CD1c-positive myeloid dendritic cell (primary cell): ENCODE data around the gene GALNT16.
"Not testable (repeated sequence)": the region's sequence is repeated elsewhere in the genome, so short reads cannot be mapped to it uniquely, and the experiment has no call there.

Source experiments
- DNase-seq: peaks from one replicate; pipeline ENCODE4 v3.0.0-alpha.2; 2016; ENCODE audit errors: extremely low spot score

Gene GALNT16

DNA sequence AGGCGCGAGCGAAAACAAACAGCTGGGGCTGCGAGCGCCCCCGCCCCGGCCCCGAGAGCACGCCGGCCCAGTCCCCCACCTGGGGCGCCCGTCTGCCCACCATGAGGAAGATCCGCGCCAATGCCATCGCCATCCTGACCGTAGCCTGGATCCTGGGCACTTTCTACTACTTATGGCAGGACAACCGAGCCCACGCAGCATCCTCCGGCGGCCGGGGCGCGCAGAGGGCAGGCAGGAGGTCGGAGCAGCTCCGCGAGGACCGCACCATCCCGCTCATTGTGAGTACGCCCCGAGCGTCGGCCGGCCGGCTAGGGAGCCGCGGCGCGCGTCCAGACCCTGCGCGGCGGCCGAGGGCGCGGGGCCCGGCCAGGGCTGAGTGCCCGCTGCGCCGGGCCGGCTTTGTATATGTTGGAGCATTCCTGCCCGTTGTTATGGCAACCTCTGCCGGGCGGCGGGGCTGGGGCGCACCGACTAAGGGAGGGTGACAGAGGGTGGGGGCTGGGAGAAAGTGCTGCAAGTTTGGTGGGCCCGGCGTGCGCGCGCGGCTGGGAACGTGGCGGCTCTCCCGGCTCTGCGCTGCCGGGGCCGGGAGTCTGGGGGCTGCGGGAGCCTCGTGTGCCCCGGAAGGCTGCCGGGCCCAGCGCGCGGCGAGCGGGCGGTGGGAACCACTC lies 367 bp downstream of the GALNT16 start:
- no peak for DNase-seq

GRCh38 chr14:69260861-69261564 lies 1.1 kb downstream of the GALNT16 start:
- no peak for DNase-seq

DNA sequence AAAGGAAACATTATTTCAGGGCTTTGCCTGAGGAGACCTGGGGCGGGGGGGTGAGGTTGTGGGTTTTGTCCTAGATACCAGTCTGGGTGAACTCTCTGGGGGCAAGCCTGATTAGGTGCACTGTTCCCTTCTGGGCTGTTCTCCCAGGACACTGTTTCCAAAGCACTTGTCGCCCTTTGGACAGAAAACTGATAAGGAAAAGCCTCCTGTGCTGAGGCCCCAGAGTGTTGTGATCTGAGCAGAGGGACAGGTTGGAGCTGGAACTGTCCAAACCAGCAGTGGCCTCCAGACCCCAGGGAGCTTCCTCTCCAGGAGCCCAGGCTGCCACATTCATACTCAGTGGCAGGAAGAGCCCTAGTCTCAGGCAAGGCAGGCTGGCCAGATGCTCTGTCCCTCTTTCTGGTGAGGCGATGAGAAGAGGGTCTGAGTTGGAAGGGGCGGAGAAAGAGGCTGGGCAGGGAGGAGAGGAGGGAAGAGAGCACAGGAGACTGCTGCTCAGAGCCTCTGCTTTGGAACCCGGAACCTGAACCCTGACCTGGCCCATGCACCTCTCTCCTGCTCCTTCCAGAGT lies 1.9 kb downstream of the GALNT16 start:
- DNase-seq, result no peak

DNA sequence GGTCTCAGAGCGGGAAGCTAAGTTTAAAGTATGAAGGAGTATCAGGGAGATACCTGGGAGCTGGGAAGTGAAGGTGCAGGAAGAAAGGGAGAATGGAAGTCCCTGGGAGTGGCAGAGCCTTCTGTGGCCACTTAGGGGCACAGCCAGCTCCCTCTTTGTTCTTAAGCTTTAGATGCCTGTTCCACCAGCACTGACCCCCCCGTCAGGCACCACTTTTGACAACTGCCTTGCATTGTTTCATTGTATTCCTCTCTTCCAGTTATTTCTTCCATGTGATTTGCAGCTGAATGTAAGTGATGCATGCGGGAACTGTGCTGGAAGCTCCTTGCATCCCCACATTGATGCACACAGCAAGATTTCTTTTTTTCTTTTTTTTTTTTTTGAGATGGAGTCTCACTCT lies 2.6 kb downstream of the GALNT16 start:
- no peak for DNase-seq

- DNase-seq, result no peak
Measured at GRCh38 chr14:69263364-69263763, 3.4 kb downstream of the GALNT16 start.

- DNase-seq, result no peak
Measured at GRCh38 chr14:69263771-69264170, 3.8 kb downstream of the GALNT16 start.

- no peak for DNase-seq
Measured at GRCh38 chr14:69266572-69267345, 6.8 kb downstream of the GALNT16 start.

DNA sequence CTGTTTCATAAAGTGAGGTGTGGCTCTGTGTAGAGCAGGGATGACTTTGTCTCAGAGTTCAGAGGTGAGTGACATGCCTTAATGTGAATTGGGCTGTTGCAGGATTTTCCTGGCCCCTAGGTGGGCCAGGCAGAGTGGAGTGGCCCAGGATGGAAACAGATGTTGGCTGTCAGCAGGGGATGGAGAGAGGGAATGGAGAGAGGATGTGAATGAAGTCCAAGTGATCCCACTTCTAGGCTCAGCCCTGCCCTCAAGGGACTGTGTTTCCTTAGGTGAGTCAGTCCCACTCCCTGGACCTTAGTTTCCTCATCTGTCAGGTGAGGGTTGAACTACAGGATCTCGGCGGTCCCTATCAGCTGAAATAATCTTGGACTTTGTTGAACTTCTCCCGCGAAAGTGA lies 7.5 kb downstream of the GALNT16 start:
- no peak for DNase-seq

DNA sequence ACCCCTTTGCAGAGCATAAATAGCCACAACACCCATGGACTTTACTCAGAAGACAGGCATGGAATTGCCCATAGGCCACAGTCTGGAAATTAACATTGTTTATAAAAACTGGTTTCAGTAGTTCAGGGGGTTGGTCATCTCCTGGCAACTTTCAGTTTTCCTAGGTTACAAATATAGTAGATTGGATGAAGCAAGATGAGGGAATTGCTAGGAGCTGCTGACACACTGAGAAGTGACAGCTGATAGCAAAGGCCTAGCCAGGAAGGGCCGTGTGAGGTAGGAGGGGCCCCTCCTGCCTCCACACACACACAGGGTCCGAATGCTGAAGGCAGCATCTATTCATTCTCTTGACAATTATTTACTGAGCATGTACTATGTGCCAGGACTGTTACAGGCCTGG lies 8.3 kb downstream of the GALNT16 start:
- DNase-seq, result no peak

DNA sequence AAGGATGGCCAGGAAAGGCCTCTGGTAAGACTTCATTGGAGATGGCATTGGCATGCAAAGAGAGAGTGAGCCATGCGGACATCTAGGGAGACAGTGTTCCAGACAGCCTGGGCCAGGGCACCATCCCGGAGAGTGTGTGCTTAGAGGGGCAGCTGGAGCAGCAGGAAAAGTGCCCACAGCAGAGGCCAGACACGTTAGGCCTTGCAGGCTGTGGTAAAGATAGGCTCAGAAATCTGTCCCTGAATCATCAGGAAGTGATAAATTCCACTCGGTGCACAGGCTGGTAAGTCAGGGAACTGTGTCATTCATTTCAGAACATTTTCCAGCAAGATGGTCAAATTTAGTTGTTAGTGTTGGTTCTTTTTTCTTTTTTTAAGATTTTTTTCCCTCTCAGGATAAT lies 8.8 kb downstream of the GALNT16 start:
- no peak for DNase-seq

GRCh38 chr14:69269381-69269780 lies 9.4 kb downstream of the GALNT16 start:
- DNase-seq, result no peak

DNA sequence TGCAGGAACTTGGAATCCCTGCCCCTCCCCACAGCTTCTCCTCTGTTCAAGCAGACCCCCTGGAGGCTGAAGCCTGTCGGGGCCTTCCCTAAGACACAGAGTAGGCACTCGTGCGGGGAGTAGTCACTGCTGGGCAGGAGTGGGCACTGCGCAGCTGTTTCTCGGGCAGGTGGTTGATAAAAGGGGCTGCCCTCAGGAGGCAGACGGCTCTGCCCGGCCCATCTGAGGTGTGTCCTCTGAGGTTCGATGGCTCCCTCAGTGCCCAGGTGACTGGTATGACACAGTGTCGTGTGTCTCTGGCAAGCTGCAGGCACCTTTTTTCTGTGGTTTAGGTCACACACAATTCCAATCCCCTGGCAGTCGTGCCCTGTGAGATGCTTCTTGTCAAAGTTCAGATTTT lies 10.1 kb downstream of the GALNT16 start:
- DNase-seq, result no peak

DNA sequence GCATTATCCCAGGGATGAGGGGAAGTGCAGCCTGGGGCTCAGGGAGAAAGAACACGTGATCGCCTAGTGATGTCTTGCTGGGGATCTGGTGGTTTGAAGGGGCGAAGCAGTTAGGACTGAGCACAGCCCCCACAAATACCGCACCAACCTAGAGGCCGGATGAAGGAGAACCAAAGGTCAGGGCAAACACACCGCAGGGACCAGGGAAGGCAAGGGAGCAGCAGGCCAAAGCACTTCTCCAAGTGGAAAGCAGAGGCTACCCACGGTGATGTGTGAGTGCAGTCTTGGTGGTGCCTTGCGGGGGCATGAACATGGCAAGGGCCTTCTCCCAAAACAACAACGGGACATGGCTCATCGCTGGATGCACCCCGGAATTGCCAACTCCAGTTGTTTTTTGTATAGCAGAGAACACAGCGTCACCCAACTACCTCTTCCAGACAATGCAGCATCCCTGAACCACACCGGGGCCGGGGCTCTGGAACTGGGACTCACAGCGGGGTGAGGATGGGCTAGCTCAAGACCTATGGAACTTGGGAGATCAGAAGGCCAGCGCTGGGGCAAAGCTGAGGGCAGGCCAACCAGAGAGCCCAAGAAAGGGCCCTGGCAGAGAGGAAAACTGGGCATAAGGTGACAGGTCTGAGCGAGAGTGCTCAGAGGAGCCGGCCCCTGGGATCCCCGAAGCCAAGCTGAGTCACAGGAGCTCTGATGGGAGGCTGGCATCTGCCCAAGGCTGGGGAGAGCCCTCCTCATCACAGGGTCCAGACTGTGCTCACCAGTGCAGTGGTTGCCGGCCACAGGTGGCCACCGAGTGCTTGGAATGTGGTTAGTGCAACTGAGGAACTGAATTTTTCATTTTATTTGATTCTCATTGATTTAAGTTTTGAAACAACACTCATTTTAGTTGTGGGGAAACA lies 11.1 kb downstream of the GALNT16 start:
- DNase-seq, result no peak

DNA sequence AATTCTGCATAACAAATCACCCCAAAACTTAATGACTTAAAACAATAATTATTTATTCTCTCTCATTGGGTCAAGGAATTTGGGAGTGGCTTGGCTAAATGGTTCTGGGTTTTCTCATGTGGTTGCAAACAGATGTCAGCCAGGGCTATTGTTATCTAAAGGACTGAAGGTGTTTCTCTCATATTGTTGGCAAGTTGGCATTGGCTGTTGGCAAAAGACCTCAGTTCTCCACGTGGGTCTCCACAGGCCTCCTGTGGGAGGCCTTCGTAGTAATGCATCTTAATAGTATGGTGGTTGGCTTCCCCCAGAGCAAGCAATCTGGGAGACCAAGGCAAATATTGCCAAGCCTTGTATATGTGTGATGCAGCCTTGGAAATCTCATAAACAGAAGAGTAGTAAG lies 14.4 kb downstream of the GALNT16 start:
- no peak for DNase-seq

- no peak for DNase-seq
Measured at GRCh38 chr14:69275331-69275730, 15.4 kb downstream of the GALNT16 start.

DNA sequence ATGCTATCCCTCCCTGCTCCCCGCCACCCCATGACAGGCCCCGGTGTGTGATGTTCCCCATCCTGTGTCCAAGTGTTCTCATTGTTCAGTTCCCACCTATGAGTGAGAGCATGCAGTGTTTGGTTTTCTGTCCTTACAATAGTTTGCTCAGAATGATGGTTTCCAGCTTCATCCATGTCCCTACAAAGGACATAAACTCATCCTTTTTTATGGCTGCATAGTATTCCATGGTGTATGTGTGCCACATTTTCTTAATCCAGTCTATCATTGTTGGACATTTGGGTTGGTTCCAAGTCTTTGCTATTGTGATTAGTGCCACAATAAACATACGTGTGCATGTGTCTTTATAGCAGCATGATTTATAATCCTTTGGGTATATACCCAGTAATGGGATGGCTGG lies 17.4 kb downstream of the GALNT16 start:
- not testable (repeated sequence) for DNase-seq

DNA sequence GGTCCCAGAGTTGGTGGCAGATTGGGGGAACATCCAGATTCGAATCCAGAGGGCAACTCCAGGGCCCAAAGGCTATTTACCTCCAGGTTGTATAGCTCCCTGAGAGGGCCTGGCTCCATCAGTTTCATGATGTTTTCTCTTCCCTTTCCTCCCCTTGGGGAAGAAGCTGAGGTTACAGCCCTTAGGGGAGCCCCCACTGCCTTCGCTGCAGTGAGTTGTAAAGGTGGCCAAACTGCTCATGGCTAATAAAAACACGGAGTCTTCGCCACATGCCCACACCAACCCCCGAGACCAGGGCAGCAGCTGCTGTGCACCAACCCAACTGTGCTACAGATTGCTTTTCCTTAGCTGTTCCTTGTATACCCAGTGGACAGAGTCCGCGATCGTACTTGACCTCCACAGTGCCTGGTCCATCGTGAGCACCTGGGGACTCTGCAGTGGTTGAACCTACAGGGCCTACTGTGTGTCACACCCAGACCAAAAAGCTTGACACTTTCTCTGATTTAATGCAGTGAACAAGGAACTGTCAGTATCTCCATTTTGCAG lies 20.9 kb downstream of the GALNT16 start:
- no peak for DNase-seq

DNA sequence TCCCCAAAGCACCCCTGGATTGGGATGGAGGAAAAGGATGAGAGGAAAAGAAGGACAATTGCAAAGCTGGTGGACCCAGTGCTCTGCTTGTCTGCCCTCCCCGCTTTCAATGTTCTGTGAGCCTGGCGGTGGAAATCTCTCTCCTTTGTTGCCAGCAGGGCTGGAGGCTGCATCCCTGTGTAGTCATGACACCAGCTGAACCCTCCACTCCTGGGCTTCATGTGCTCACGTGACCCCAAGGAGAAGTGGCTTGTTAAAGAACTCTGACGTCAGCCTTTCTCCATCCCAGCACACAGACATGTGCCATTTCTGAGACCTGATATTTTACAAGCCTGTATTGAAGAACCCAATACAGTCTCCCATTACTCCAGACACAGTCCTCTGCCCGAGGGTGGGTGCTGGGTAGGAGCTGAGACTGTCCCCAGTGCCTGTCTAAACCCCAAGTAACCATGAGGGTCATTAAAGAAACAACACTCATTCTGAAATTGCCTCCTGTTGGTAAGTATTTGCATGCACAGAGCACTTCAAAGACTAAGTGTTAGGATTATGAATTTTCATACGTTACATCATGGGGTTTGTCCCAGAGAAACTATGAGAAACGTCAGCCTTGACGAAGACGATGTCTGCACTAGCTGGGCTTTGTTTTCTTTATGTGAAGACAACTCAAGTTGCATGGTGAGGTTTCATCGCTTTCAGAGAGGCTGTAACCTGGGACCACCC lies 21.7 kb downstream of the GALNT16 start:
- no peak for DNase-seq

DNA sequence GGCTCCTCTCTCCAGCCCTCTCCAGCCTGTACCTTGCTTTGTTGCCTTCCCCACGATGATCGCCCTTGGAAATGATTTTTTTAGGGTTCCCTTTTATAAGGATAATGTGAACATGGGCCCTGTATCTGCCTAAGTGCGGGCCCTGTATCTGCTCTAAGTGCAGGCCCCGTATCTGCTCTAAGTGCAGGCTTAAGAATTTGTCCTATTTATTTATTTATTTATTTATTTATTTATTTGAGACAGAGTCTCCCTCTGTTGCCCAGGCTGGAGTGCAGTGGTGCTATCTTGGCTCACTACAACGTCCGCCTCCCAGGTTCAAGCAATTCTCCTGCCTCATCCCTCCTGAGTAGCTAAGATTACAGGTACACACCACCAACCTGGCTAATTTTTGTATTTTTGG lies 22.5 kb downstream of the GALNT16 start:
- no peak for DNase-seq

GRCh38 chr14:69284170-69284569 lies 24.2 kb downstream of the GALNT16 start:
- no peak for DNase-seq
